NOMO-1 treated with dmso at 0.1 percent for 144 hours (cell line): ENCODE data around the gene METTL1.
"Not testable (repeated sequence)": the region's sequence is repeated elsewhere in the genome, so short reads cannot be mapped to it uniquely, and the experiment has no call there.

Source experiments
- DNase-seq: peaks from one replicate; lab custom pipeline; 2025; ENCODE audit not compliant: unreplicated experiment; lab: John Stamatoyannopoulos, UW

METTL1 gene

GRCh38 chr12:57797933-57798332 lies 26.0 kb upstream of the METTL1 start:
- DNase-seq = no peak

GRCh38 chr12:57796996-57797395 lies 25.1 kb upstream of the METTL1 start:
- no peak for DNase-seq

GRCh38 chr12:57795354-57795753 lies 23.4 kb upstream of the METTL1 start:
- no peak for DNase-seq

GRCh38 chr12:57793920-57794319 lies 22.0 kb upstream of the METTL1 start:
- no peak for DNase-seq

GRCh38 chr12:57783861-57784260 lies 12.0 kb upstream of the METTL1 start:
- DNase-seq = no peak

GRCh38 chr12:57783466-57783801 lies 11.5 kb upstream of the METTL1 start:
- DNase-seq = no peak

- peak; percentile 87 for DNase-seq
These were observed 10.9 kb upstream of the METTL1 start, which contains the start of gene TSFM for GRCh38 chr12:57782608-57783465. Gene TSFM (plus strand): TSS chr12:57782787. CDS start chr12:57782802, 15 bp downstream.

GRCh38 chr12:57782243-57782607 lies 10.3 kb upstream of the METTL1 start:
- no peak for DNase-seq

- DNase-seq = no peak
These were observed 9.9 kb upstream of the METTL1 start for GRCh38 chr12:57781801-57782200.

GRCh38 chr12:57781244-57781643 lies 9.3 kb upstream of the METTL1 start:
- DNase-seq = peak; percentile 33

- DNase-seq = no peak
These were observed 8.5 kb upstream of the METTL1 start for GRCh38 chr12:57780284-57780897.

- no peak for DNase-seq
These were observed 7.8 kb upstream of the METTL1 start for GRCh38 chr12:57779736-57780135.

GRCh38 chr12:57777911-57778310 lies 6.0 kb upstream of the METTL1 start:
- DNase-seq = no peak

- no peak for DNase-seq
These were observed 5.5 kb upstream of the METTL1 start for GRCh38 chr12:57777367-57777766.

- no peak for DNase-seq
These were observed 4.3 kb upstream of the METTL1 start for GRCh38 chr12:57776247-57776587.

- DNase-seq = no peak
These were observed 3.8 kb upstream of the METTL1 start for GRCh38 chr12:57775563-57776246.

- DNase-seq = no peak
These were observed 3.1 kb upstream of the METTL1 start for GRCh38 chr12:57775044-57775443.

GRCh38 chr12:57774634-57775033 lies 2.7 kb upstream of the METTL1 start:
- not testable (repeated sequence) for DNase-seq

GRCh38 chr12:57772429-57773322 lies 771 bp upstream of the METTL1 start, which contains the start of gene EEF1AKMT3:
Gene EEF1AKMT3 (plus strand): TSS chr12:57772614. CDS start chr12:57772725, 111 bp downstream.
- DNase-seq = no peak

- DNase-seq = peak; percentile 95
These were observed 551 bp downstream of the METTL1 start for GRCh38 chr12:57771236-57771872.
